HepG2 (cell line): ENCODE data around the gene LIN7A.

Source experiments
- CC2D1A ChIP-seq: sonication (generic); formaldehyde crosslinking; IDR thresholded peaks from 2 replicates; pipeline ENCODE4 v1.8.1; 2023; ENCODE audit warnings: mild to moderate bottlenecking, missing genetic modification reagents
- EZH2 ChIP-seq: conservative IDR thresholded peaks from 2 replicates; pipeline ENCODE4 v1.6.1; 2012; ENCODE audit warnings: mild to moderate bottlenecking, low read depth, low read length, moderate library complexity
- GMEB2 ChIP-seq: IDR thresholded peaks from 2 replicates; pipeline ENCODE4 v1.6.1; 2016; ENCODE audit warnings: missing biosample characterization, missing genetic modification reagents, low read depth
- IRF2 ChIP-seq: IDR thresholded peaks from 2 replicates; pipeline ENCODE4 v1.6.1; 2018; ENCODE audit warnings: missing genetic modification reagents, missing compliant biosample characterization
- ISX ChIP-seq: sonication (generic); formaldehyde crosslinking; conservative IDR thresholded peaks from 2 replicates; pipeline ENCODE4 v1.5.0; 2020; ENCODE audit warnings: missing genetic modification reagents
- PBX3 ChIP-seq: sonication (generic); formaldehyde crosslinking; IDR thresholded peaks from 2 replicates; pipeline ENCODE4 v1.8.1; 2023; ENCODE audit warnings: missing genetic modification reagents, inconsistent platforms, borderline replicate concordance
- SOX5 ChIP-seq: IDR thresholded peaks from 2 replicates; pipeline ENCODE4 v1.6.1; 2016; ENCODE audit warnings: borderline replicate concordance
- TOE1 ChIP-seq: sonication (generic); formaldehyde crosslinking; IDR thresholded peaks from 2 replicates; pipeline ENCODE4 v1.4.0; 2020; ENCODE audit warnings: mild to moderate bottlenecking, missing genetic modification reagents
- ZNF263 ChIP-seq: sonication (generic); formaldehyde crosslinking; IDR thresholded peaks from 2 replicates; pipeline ENCODE4 v1.4.0; 2020; ENCODE audit warnings: missing genetic modification reagents
- TF ChIP-seq, protein P1 (sequence below): sonication (generic); formaldehyde crosslinking; IDR thresholded peaks from 2 replicates; pipeline ENCODE4 v1.4.0; 2020; ENCODE audit warnings: missing genetic modification reagents
- TF ChIP-seq, protein P2 (sequence below): sonication (generic); formaldehyde crosslinking; IDR thresholded peaks from 2 replicates; pipeline ENCODE4 v1.5.1; 2020; ENCODE audit warnings: mild to moderate bottlenecking, missing genetic modification reagents, moderate library complexity
- TF ChIP-seq, protein P3 (sequence below): sonication (generic); formaldehyde crosslinking; IDR thresholded peaks from 2 replicates; pipeline ENCODE4 v1.5.0; 2020; ENCODE audit warnings: mild to moderate bottlenecking, missing genetic modification reagents, moderate library complexity

DNA sequence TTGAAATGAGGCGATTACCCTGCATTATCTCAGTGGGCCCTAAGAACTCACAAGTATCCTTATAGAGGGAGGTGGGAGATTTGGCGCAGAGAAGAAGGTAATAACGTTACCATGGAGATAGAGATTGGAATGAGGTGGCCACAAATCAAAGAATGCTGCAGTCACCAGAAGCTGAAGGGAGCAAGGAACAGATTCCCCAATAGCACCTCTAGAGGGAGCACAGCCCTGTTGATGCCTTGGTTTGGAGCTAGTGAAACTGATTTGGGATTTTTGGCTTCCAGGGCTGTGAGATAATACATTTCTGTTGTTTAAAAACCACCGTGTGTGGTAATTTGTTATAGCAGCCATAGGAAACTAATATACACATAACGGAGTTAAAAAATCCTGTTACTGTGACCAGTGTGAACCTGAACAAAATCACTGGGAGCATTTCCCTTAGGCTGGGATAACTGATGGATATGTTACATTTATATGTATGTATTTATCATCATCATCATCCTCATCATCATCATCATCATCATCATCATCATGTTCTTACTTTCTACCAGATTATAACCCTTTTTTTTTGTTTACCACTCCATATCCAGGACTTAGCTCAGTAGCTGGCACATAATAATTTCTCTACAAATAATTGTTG, 100.3 kb downstream of the LIN7A start:
- TF ChIP-seq, protein P1, sequence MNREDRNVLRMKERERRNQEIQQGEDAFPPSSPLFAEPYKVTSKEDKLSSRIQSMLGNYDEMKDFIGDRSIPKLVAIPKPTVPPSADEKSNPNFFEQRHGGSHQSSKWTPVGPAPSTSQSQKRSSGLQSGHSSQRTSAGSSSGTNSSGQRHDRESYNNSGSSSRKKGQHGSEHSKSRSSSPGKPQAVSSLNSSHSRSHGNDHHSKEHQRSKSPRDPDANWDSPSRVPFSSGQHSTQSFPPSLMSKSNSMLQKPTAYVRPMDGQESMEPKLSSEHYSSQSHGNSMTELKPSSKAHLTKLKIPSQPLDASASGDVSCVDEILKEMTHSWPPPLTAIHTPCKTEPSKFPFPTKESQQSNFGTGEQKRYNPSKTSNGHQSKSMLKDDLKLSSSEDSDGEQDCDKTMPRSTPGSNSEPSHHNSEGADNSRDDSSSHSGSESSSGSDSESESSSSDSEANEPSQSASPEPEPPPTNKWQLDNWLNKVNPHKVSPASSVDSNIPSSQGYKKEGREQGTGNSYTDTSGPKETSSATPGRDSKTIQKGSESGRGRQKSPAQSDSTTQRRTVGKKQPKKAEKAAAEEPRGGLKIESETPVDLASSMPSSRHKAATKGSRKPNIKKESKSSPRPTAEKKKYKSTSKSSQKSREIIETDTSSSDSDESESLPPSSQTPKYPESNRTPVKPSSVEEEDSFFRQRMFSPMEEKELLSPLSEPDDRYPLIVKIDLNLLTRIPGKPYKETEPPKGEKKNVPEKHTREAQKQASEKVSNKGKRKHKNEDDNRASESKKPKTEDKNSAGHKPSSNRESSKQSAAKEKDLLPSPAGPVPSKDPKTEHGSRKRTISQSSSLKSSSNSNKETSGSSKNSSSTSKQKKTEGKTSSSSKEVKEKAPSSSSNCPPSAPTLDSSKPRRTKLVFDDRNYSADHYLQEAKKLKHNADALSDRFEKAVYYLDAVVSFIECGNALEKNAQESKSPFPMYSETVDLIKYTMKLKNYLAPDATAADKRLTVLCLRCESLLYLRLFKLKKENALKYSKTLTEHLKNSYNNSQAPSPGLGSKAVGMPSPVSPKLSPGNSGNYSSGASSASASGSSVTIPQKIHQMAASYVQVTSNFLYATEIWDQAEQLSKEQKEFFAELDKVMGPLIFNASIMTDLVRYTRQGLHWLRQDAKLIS: no peak
- TF ChIP-seq, protein P2, sequence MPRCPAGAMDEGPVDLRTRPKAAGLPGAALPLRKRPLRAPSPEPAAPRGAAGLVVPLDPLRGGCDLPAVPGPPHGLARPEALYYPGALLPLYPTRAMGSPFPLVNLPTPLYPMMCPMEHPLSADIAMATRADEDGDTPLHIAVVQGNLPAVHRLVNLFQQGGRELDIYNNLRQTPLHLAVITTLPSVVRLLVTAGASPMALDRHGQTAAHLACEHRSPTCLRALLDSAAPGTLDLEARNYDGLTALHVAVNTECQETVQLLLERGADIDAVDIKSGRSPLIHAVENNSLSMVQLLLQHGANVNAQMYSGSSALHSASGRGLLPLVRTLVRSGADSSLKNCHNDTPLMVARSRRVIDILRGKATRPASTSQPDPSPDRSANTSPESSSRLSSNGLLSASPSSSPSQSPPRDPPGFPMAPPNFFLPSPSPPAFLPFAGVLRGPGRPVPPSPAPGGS (CRISPR knock-in tag): no peak
- TF ChIP-seq, protein P3, sequence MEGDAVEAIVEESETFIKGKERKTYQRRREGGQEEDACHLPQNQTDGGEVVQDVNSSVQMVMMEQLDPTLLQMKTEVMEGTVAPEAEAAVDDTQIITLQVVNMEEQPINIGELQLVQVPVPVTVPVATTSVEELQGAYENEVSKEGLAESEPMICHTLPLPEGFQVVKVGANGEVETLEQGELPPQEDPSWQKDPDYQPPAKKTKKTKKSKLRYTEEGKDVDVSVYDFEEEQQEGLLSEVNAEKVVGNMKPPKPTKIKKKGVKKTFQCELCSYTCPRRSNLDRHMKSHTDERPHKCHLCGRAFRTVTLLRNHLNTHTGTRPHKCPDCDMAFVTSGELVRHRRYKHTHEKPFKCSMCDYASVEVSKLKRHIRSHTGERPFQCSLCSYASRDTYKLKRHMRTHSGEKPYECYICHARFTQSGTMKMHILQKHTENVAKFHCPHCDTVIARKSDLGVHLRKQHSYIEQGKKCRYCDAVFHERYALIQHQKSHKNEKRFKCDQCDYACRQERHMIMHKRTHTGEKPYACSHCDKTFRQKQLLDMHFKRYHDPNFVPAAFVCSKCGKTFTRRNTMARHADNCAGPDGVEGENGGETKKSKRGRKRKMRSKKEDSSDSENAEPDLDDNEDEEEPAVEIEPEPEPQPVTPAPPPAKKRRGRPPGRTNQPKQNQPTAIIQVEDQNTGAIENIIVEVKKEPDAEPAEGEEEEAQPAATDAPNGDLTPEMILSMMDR (CRISPR knock-in tag): peak; percentile 75
- TF ChIP-seq TOE1 (CRISPR knock-in tag) (no peak), CC2D1A (CRISPR knock-in tag) (no peak), EZH2 (no peak), SOX5 (CRISPR knock-in tag) (no peak), GMEB2 (no peak), ZNF263 (CRISPR knock-in tag) (no peak), IRF2 (no peak), PBX3 (no peak), ISX (CRISPR knock-in tag) (no peak)
